K562 (cell line): ENCODE measurements around the gene FOSL1. TPM values are rescaled to one million over a fixed set of nuclear protein-coding genes. Genes with fewer than 3 reads are reported as not detected.

Experiments used
- BMI1 ChIP-seq: fragments of 150-350 bp; IDR thresholded peaks from 2 replicates; pipeline ENCODE4 v1.6.1; 2014; ENCODE audit warnings: low read length
- CCAR2 ChIP-seq: fragments of 200-400 bp; formaldehyde crosslinking; IDR thresholded peaks from 2 replicates; pipeline ENCODE4 v1.6.1; 2017; ENCODE audit warnings: mild to moderate bottlenecking, low read depth, low read length
- CREB3L1 ChIP-seq: fragments of 450-650 bp; IDR thresholded peaks from 2 replicates; pipeline ENCODE4 v1.6.1; 2014; ENCODE audit warnings: low read depth, mild to moderate bottlenecking, moderate library complexity, borderline replicate concordance
- HES1 ChIP-seq: fragments of 450-650 bp; IDR thresholded peaks from 2 replicates; pipeline ENCODE4 v1.6.1; 2016; ENCODE audit warnings: low read depth, mild to moderate bottlenecking, moderate library complexity
- HMG20B ChIP-seq: fragments of 250-450 bp; sonication (Bioruptor Pico); IDR thresholded peaks from 2 replicates; pipeline ENCODE4 v1.5.0; 2021; ENCODE audit warnings: mild to moderate bottlenecking
- KLF1 ChIP-seq: fragments of 450-650 bp; IDR thresholded peaks from 2 replicates; pipeline ENCODE4 v1.6.1; 2016; ENCODE audit warnings: missing genetic modification characterization, missing compliant biosample characterization
- MYBL2 ChIP-seq, 2 experiments: fragments of 450-650 bp in 1 of 2; sonication (generic) in 1 of 2; formaldehyde crosslinking in 1 of 2; IDR thresholded peaks; 2 replicates each; pipeline versions ENCODE4 v1.6.1 to v1.8.1; 2017 to 2022; ENCODE audit warnings: borderline replicate concordance in 1 of 2, inconsistent platforms in 1 of 2, low read depth in 1 of 2, mild to moderate bottlenecking in 1 of 2, missing genetic modification reagents in 1 of 2, moderate library complexity in 1 of 2
- NFE2 ChIP-seq: IDR thresholded peaks from 2 replicates; pipeline ENCODE4 v1.6.1; 2014; ENCODE audit warnings: antibody characterized with exemption, low read depth
- NKRF ChIP-seq: fragments of 450-650 bp; IDR thresholded peaks from 2 replicates; pipeline ENCODE4 v1.6.1; 2016; ENCODE audit warnings: borderline replicate concordance
- NR1H2 ChIP-seq: sonication (generic); formaldehyde crosslinking; IDR thresholded peaks from 2 replicates; pipeline ENCODE4 v1.4.0; 2020; ENCODE audit warnings: mild to moderate bottlenecking, missing genetic modification reagents
- NR2C1 ChIP-seq, 2 experiments: fragments of 450-650 bp; IDR thresholded peaks; 2 replicates each; pipeline ENCODE4 v1.6.1; 2017; ENCODE audit warnings: mild to moderate bottlenecking in 2 of 2, antibody characterized with exemption in 1 of 2, inconsistent platforms in 1 of 2, missing compliant biosample characterization in 1 of 2, missing genetic modification characterization in 1 of 2
- POLR2H ChIP-seq: IDR thresholded peaks from 2 replicates; pipeline ENCODE4 v1.6.1; 2016; ENCODE audit warnings: missing genetic modification characterization, low read depth, mild to moderate bottlenecking, control low read depth, missing compliant biosample characterization, moderate library complexity
- RFX5 ChIP-seq: IDR thresholded peaks from 2 replicates; pipeline ENCODE4 v1.6.1; 2011; ENCODE audit warnings: low read depth, mild to moderate bottlenecking, improper control_type of control experiment, low read length
- RHOXF2B ChIP-seq: fragments of 250-450 bp; sonication (Bioruptor Pico); conservative IDR thresholded peaks from 2 replicates; pipeline ENCODE4 v1.5.1; 2021
- SRSF7 ChIP-seq: fragments of 200-400 bp; formaldehyde crosslinking; optimal IDR thresholded peaks from 2 replicates; pipeline ENCODE3; 2017; ENCODE audit warnings: mild to moderate bottlenecking, low read depth, low read length
- TCF7 ChIP-seq: sonication (generic); IDR thresholded peaks from 2 replicates; pipeline ENCODE4 v1.6.1; 2016; ENCODE audit warnings: antibody characterized with exemption, borderline replicate concordance
- ZNF146 ChIP-seq: IDR thresholded peaks from one replicate; pipeline ENCODE4 v1.6.1; 2018; ENCODE audit warnings: missing compliant biosample characterization; ENCODE audit not compliant: unreplicated experiment
- ZNF324 ChIP-seq: fragments of 250-450 bp; sonication (Bioruptor Pico); IDR thresholded peaks from 2 replicates; pipeline ENCODE4 v1.4.0; 2020; ENCODE audit warnings: mild to moderate bottlenecking
- ZNF717 ChIP-seq: fragments of 250-450 bp; sonication (Bioruptor Pico); IDR thresholded peaks from 2 replicates; pipeline ENCODE4 v1.5.0; 2021
- ZNF764 ChIP-seq: fragments of 250-450 bp; sonication (Bioruptor Pico); IDR thresholded peaks from 2 replicates; pipeline ENCODE4 v1.4.0; 2020; ENCODE audit warnings: low read depth, mild to moderate bottlenecking, moderate library complexity
- polyA plus RNA-seq, 8 experiments: library from polyadenylated mRNA; depleted of rRNA in 4 of 8; stranded (reverse) in 5 of 8; unstranded in 3 of 8; fragments of >200 nt; fragmentation: Nextera tagmentation in 2 of 8; fragmentation: Illumina TruSeq in 1 of 8; extraction: Ambion mirVana in 2 of 8; extraction: Trizol in 1 of 8; gene quantifications; 2 replicates each; pipeline versions ENCODE4 v1.2.1 to v1.2.3, GENCODE V29; 2011 to 2014; ENCODE audit warnings: inconsistent platforms in 1 of 8, missing spikeins in 1 of 8
- total RNA-seq, 7 experiments: library from RNA; depleted of rRNA in 6 of 7; stranded (reverse); fragments of >200 nt in 6 of 7; fragmentation: Illumina TruSeq in 2 of 7; extraction: Trizol in 2 of 7; gene quantifications; 2 replicates each; pipeline versions ENCODE4 v1.2.1 to v1.2.3, GENCODE V29; 2011 to 2021; ENCODE audit warnings: low replicate concordance in 1 of 7
- TF ChIP-seq, protein P1 (sequence below): fragments of 450-650 bp; IDR thresholded peaks from 2 replicates; pipeline ENCODE4 v1.6.1; 2018; ENCODE audit not compliant: partially characterized antibody

Gene FOSL1
- total and polyA plus RNA-seq, 9 of the 15 experiments (the other 6 are each of a cell fraction or from before 2014, with no cell fraction given), result 3.5 to 39.6 (median 10.0) TPM

GRCh38 chr11:65900125-65900898 is at the start of gene FOSL1 (continued):
- no peak for TF ChIP-seq ZNF324 (CRISPR knock-in tag)
- peak; percentile 62; the same call in 1 of the 2 replicates for TF ChIP-seq NKRF
- TF ChIP-seq MYBL2 (IDR thresholded peaks at IDR 0.05; ENCODE audit: low read depth), result no peak
- TF ChIP-seq MYBL2 (CRISPR knock-in tag; IDR thresholded peaks at IDR 0.05; ENCODE audit: borderline replicate concordance), result no peak
- TF ChIP-seq SRSF7, result peak; percentile 33
- no peak for TF ChIP-seq NR2C1 (IDR thresholded peaks at IDR 0.05)
- no peak for TF ChIP-seq NR2C1 (tag; IDR thresholded peaks at IDR 0.05)
- no peak for TF ChIP-seq RHOXF2B (CRISPR knock-in tag)
- TF ChIP-seq HMG20B, result no peak
- no peak for TF ChIP-seq RFX5
- TF ChIP-seq CREB3L1, result no peak
- TF ChIP-seq ZNF717, result no peak
- no peak for TF ChIP-seq HES1
- TF ChIP-seq TCF7, result no peak
- TF ChIP-seq BMI1, result no peak
- peak; percentile 56; the same call in 1 of the 2 replicates for TF ChIP-seq KLF1 (tag)
- TF ChIP-seq CCAR2, result no peak
- TF ChIP-seq ZNF764 (CRISPR knock-in tag), result no peak
- TF ChIP-seq POLR2H (tag), result peak; percentile 94
- peak; percentile 7; the same call in 1 of the 2 replicates for TF ChIP-seq NFE2
- TF ChIP-seq, protein P1, sequence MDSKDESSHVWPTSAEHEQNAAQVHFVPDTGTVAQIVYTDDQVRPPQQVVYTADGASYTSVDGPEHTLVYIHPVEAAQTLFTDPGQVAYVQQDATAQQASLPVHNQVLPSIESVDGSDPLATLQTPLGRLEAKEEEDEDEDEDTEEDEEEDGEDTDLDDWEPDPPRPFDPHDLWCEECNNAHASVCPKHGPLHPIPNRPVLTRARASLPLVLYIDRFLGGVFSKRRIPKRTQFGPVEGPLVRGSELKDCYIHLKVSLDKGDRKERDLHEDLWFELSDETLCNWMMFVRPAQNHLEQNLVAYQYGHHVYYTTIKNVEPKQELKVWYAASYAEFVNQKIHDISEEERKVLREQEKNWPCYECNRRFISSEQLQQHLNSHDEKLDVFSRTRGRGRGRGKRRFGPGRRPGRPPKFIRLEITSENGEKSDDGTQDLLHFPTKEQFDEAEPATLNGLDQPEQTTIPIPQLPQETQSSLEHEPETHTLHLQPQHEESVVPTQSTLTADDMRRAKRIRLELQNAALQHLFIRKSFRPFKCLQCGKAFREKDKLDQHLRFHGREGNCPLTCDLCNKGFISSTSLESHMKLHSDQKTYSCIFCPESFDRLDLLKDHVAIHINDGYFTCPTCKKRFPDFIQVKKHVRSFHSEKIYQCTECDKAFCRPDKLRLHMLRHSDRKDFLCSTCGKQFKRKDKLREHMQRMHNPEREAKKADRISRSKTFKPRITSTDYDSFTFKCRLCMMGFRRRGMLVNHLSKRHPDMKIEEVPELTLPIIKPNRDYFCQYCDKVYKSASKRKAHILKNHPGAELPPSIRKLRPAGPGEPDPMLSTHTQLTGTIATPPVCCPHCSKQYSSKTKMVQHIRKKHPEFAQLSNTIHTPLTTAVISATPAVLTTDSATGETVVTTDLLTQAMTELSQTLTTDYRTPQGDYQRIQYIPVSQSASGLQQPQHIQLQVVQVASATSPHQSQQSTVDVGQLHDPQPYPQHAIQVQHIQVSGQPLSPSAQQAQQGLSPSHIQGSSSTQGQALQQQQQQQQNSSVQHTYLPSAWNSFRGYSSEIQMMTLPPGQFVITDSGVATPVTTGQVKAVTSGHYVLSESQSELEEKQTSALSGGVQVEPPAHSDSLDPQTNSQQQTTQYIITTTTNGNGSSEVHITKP, result peak; percentile 99
- TF ChIP-seq NR1H2, result no peak
- no peak for TF ChIP-seq ZNF146 (CRISPR knock-in tag)
